Muscle layer of duodenum (tissue), 2 donors: ENCODE data around the gene EXOC3L2.
"Not testable (repeated sequence)": the region's sequence is repeated elsewhere in the genome, so short reads cannot be mapped to it uniquely, and the experiment has no call there.

Experiments used
- H3K27ac ChIP-seq: one replicate; pipeline ENCODE4 v1.7.0; 2013; ENCODE audit warnings: mild to moderate bottlenecking, low read length
- H3K27me3 ChIP-seq: one replicate; pipeline ENCODE4 v1.7.0; 2013; ENCODE audit warnings: low read depth, mild to moderate bottlenecking, control low read depth, low read length
- H3K36me3 ChIP-seq, 2 donors: one replicate each; pipeline ENCODE4 v1.7.0; 2013; ENCODE audit warnings: low read length in 2 of 2, control low read depth in 1 of 2, mild to moderate bottlenecking in 1 of 2; ENCODE audit not compliant: insufficient read depth in 2 of 2, control insufficient read depth in 1 of 2
- H3K4me1 ChIP-seq, 2 donors: one replicate each; pipeline ENCODE4 v1.7.0; 2013; ENCODE audit warnings: low read length in 2 of 2, mild to moderate bottlenecking in 2 of 2, control low read depth in 1 of 2, moderate library complexity in 1 of 2; ENCODE audit not compliant: insufficient read depth in 2 of 2, control insufficient read depth in 1 of 2
- H3K4me3 ChIP-seq, 2 donors: one replicate each; pipeline ENCODE4 v1.7.0; 2013; ENCODE audit warnings: low read length in 2 of 2, low read depth in 1 of 2, mild to moderate bottlenecking in 1 of 2
- H3K9me3 ChIP-seq, 2 donors: one replicate each; pipeline ENCODE4 v1.7.0; 2013; ENCODE audit warnings: low read length in 2 of 2, control low read depth in 1 of 2, mild to moderate bottlenecking in 1 of 2; ENCODE audit not compliant: control insufficient read depth in 1 of 2
- donor health status: healthy.

The EXOC3L2 gene

GRCh38 chr19:45273521-45273855, 28.3 kb upstream of the EXOC3L2 start:
- Histone ChIP-seq H3K27me3 (no peaks in the 10 kb centered on the region), H3K4me1 (no peaks in the 10 kb centered on the region), H3K36me3 (peaks cover 16 to 50% of the 10 kb centered on the region in 2 donors), H3K9me3 (no peaks in the 10 kb centered on the region), H3K4me3 (no peak overlapping the region), H3K27ac (no peak overlapping the region)

- H3K9me3 ChIP-seq, result no peaks in the 10 kb centered on the region
- H3K27ac ChIP-seq, result no peak overlapping the region
- H3K4me3 ChIP-seq, result no peak overlapping the region
- H3K4me1 ChIP-seq, result no peaks in the 10 kb centered on the region
- peaks cover 16 to 48% of the 10 kb centered on the region in 2 donors for H3K36me3 ChIP-seq
- no peaks in the 10 kb centered on the region for H3K27me3 ChIP-seq
Observed at GRCh38 chr19:45271735-45272108, 26.5 kb upstream of the EXOC3L2 start.

GRCh38 chr19:45271098-45271734, 26.0 kb upstream of the EXOC3L2 start:
- Histone ChIP-seq H3K4me3 (no peak overlapping the region), H3K36me3 (peaks cover 16 to 52% of the 10 kb centered on the region in 2 donors)

GRCh38 chr19:45269939-45270338, 24.7 kb upstream of the EXOC3L2 start:
- not testable (repeated sequence) for H3K27ac ChIP-seq, H3K4me1 ChIP-seq, H3K4me3 ChIP-seq, H3K27me3 ChIP-seq, H3K9me3 ChIP-seq
- H3K36me3 ChIP-seq, result peaks cover 16 to 59% of the 10 kb centered on the region in 2 donors

More at GRCh38 chr19:45271098-45271734, 26.0 kb upstream of the EXOC3L2 start:
- H3K27me3 ChIP-seq, result no peaks in the 10 kb centered on the region
- H3K9me3 ChIP-seq, result no peaks in the 10 kb centered on the region
- no peaks in the 10 kb centered on the region for H3K4me1 ChIP-seq
- H3K27ac ChIP-seq, result no peak overlapping the region

DNA sequence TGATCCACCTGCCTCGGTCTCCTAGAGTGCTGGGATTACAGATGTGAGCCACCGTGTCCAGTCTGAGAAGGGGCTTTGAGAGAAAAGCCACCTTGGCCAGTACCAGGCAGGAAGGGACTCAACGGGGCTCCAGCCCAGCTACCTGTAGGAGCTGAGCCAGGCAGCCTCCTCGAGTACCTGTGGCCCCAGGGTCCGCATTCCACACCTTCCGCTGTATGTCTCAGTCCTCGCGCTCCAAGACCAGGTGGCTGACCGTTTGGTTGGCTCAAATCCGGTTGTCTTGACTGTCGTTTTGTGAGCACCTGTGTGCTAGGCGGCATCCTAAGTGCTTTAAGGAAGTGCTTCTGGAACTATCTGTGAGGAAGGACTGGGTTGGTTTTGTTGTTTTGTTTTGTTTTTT, 22.1 kb upstream of the EXOC3L2 start:
- Histone ChIP-seq H3K27ac (no peak overlapping the region), H3K9me3 (no peaks in the 10 kb centered on the region), H3K27me3 (no peaks in the 10 kb centered on the region), H3K4me1 (no peaks in the 10 kb centered on the region), H3K4me3 (no peak overlapping the region), H3K36me3 (peaks cover 7 to 53% of the 10 kb centered on the region in 2 donors)

DNA sequence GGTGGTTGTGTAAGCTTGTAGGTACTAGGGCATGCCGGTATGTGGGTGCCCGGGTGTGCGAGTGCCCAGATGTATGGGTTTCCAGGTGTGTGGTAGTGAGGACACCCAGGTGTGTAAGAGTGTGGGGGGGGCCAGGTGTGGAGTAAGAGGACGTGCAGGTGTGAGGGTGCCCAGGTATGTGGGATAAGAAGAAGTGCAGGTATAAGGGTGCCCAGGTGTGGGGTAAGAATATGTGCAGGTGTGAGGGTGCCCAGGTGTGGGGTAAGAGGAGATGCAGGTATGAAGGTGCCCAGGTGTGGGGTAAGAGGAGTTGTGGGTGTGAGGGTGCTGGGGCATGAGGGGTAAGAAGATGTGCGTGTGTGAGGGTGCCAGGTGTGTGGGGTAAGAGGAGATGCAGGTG, 20.2 kb upstream of the EXOC3L2 start:
- H3K27me3 ChIP-seq, result no peaks in the 10 kb centered on the region
- no peak overlapping the region for H3K4me3 ChIP-seq
- peaks cover 0 to 44% of the 10 kb centered on the region in 2 donors for H3K36me3 ChIP-seq
- no peaks in the 10 kb centered on the region for H3K9me3 ChIP-seq
- no peak overlapping the region for H3K27ac ChIP-seq
- H3K4me1 ChIP-seq, result no peaks in the 10 kb centered on the region

GRCh38 chr19:45264781-45265317, 19.6 kb upstream of the EXOC3L2 start:
- no peaks in the 10 kb centered on the region for H3K27me3 ChIP-seq
- H3K4me3 ChIP-seq, result no peak overlapping the region
- H3K27ac ChIP-seq, result no peak overlapping the region
- H3K36me3 ChIP-seq, result peaks cover 0 to 39% of the 10 kb centered on the region in 2 donors
- H3K4me1 ChIP-seq, result no peaks in the 10 kb centered on the region
- no peaks in the 10 kb centered on the region for H3K9me3 ChIP-seq

DNA sequence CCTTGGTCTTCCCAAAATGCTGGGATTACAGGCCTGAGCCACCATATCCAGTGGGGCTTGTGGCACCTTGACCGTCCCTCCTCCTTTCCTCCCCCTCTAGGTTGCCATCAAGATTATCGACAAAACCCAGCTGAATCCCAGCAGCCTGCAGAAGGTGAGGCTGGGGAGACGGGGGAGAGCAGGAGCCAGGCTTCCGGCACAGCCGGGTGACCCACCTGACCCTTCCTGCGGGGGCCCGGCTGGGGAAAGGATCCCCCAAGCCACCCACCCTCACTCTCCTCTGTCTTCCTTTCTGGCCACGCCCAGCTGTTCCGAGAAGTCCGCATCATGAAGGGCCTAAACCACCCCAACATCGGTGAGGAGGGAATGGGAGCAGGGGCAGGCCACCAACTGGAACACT, 17.8 kb upstream of the EXOC3L2 start:
- Histone ChIP-seq H3K4me1 (no peaks in the 10 kb centered on the region), H3K27ac (no peak overlapping the region), H3K27me3 (no peaks in the 10 kb centered on the region), H3K36me3 (peaks cover 0 to 36% of the 10 kb centered on the region in 2 donors), H3K9me3 (no peaks in the 10 kb centered on the region), H3K4me3 (no peak overlapping the region)

DNA sequence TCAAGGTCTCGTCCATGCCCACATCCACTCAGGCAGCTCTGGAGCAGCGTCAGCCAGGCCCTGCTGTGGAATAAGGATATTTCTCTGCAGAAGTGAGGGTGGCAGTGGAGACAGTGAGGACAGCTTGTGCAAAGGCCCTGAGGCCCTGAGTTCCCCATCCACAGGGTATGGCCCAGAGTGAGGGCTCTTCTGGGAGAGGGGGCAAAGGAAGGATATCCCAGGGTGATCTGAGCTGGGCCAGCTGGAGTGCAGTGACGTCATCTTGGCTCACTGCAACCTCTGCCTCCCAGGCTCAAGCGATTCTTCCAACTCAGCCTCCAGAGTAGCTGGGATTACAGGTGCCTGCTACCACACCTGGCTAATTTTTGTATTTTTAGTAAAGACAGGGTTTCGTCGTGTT, 17.4 kb upstream of the EXOC3L2 start:
- no peaks in the 10 kb centered on the region for H3K4me1 ChIP-seq
- H3K27ac ChIP-seq, result no peak overlapping the region
- H3K9me3 ChIP-seq, result no peaks in the 10 kb centered on the region
- H3K36me3 ChIP-seq, result peaks cover 0 to 35% of the 10 kb centered on the region in 2 donors
- H3K27me3 ChIP-seq, result no peaks in the 10 kb centered on the region
- no peak overlapping the region for H3K4me3 ChIP-seq

GRCh38 chr19:45258862-45259261, 13.7 kb upstream of the EXOC3L2 start:
- H3K27me3 ChIP-seq, result no peaks in the 10 kb centered on the region

DNA sequence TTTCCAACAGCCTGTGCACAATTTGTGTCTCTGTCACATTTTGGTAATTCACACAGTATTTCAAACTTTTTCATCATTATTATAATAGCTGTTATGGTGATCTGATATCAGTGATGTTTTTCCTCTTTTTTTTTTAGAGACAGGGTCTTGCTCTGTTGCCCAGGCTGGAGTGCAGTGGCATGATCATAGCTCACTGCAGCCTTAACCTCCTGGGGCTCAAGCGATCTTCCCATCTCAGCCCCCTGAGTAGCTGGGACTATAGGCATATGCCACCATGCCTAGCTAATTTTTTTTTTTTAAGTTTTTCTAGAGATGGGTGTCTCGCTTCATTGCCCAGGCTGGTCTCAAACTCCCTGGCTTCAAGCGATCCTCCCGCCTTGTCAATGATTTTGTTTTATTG, 11.6 kb upstream of the EXOC3L2 start:
- peaks cover 0 to 10% of the 10 kb centered on the region in 2 donors for H3K36me3 ChIP-seq
- peaks cover 11 to 27% of the 10 kb centered on the region in 2 donors for H3K4me1 ChIP-seq
- H3K9me3 ChIP-seq, result no peaks in the 10 kb centered on the region
- H3K27me3 ChIP-seq, result no peaks in the 10 kb centered on the region
- no peak overlapping the region for H3K4me3 ChIP-seq
- no peak overlapping the region for H3K27ac ChIP-seq

More at GRCh38 chr19:45258862-45259261, 13.7 kb upstream of the EXOC3L2 start:
- Histone ChIP-seq H3K4me3 (no peak overlapping the region), H3K36me3 (peaks cover 0 to 10% of the 10 kb centered on the region in 2 donors), H3K27ac (no peak overlapping the region), H3K9me3 (no peaks in the 10 kb centered on the region), H3K4me1 (peaks cover 0 to 8% of the 10 kb centered on the region in 2 donors)

GRCh38 chr19:45255611-45256157, 10.5 kb upstream of the EXOC3L2 start:
- Histone ChIP-seq H3K4me3 (no peak overlapping the region), H3K4me1 (peaks cover 11 to 31% of the 10 kb centered on the region in 2 donors), H3K36me3 (peaks cover 0 to 6% of the 10 kb centered on the region in 2 donors), H3K27me3 (no peaks in the 10 kb centered on the region), H3K27ac (no peak overlapping the region), H3K9me3 (no peaks in the 10 kb centered on the region)
